ENCODE results near the gene TREM2. TPM values are rescaled to one million over a fixed set of nuclear protein-coding genes. Genes with fewer than 3 reads are reported as not detected.

Gene TREM2
- total and polyA plus RNA-seq, 2 of the 8 experiments (the other 6 are each of a cell fraction or from before 2014, with no cell fraction given), result 0.20 TPM; not detected in 1

DNA sequence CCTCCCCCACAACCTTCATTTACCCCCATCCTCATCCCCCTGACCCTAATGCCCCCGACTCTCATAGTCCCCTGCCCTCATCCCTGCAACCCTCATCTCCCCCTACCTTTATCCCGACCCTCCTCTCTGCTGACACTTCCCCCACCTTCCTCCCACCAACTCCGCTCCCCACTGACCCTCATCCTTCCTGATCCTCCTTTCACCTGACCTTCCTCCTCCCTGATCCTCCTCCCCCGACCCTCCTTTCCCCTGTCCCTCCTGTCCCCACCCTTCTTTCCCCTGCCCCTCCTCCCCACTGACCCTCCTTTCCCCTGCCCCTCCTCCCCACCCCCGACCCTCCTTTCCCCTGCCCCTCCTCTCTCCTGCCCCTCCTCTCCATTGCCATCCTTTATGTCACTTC lies 31.0 kb upstream of the TREM2 start:
- no peak overlapping the region for H3K4me2 ChIP-seq (ENCODE audit: insufficient read depth in 1 of 2, low read depth in 2 of 2, low read length in 2 of 2)
- H2BK15ac ChIP-seq (ENCODE audit: low read length), result no peak overlapping the region
- no peak overlapping the region for H2BK120ac ChIP-seq (replicated peaks; ENCODE audit: low read depth, low read length)
- H2AK5ac ChIP-seq (ENCODE audit: low read depth, low read length), result no peak overlapping the region
- H2BK20ac ChIP-seq (ENCODE audit: low read length), result no peak overlapping the region
- no peaks in the 10 kb centered on the region for H3K79me1 ChIP-seq (ENCODE audit: low read depth, low read length)
- DNase-seq (ENCODE audit: low read depth in 1 of 2, low spot score in 2 of 2) (peak in 1 of 2 experiments; percentile 24), FAIRE-seq (no peak)
- H3K27me3 ChIP-seq (replicated peaks in 1 of 4; ENCODE audit: control insufficient read depth in 3 of 4, extremely low read depth in 1 of 4, insufficient read depth in 3 of 4, low read length in 3 of 4), result no peaks in the 10 kb centered on the region
- no peak overlapping the region for H3K4ac ChIP-seq (replicated peaks; ENCODE audit: insufficient read length, low read depth, low read length)
- ChIA-PET POLR2A (ENCODE audit: partially characterized antibody) (no interaction called here), CTCF (ENCODE audit: partially characterized antibody) (no interaction called here)
- no peaks in the 10 kb centered on the region for H4K20me1 ChIP-seq (replicated peaks in 1 of 2; ENCODE audit: control insufficient read depth in 1 of 2, insufficient read depth in 2 of 2, low read length in 2 of 2)
- no peak overlapping the region for H3K23ac ChIP-seq (ENCODE audit: insufficient read length)
- H3K9me3 ChIP-seq (ENCODE audit: insufficient read depth in 2 of 2, low read depth in 1 of 2, low read length in 1 of 2), result peaks cover 5 to 16% of the 10 kb centered on the region in 2 experiments; a peak in 3 of 4 replicates
- no peaks in the 10 kb centered on the region for H3K23me2 ChIP-seq (ENCODE audit: low read depth, low read length)
- H3K18ac ChIP-seq (ENCODE audit: extremely low read depth, low read length), result no peak overlapping the region
- H3K4me1 ChIP-seq (replicated peaks in 1 of 4; ENCODE audit: control insufficient read depth in 3 of 4, insufficient read depth in 4 of 4, low read length in 3 of 4), result no peaks in the 10 kb centered on the region; a peak in 1 of 7 replicates
- WGBS, 2 experiments (ENCODE audit: extremely low coverage in 1 of 2, insufficient coverage in 1 of 2, insufficient read length in 1 of 2, insufficient replicate concordance in 2 of 2, low coverage in 1 of 2, low lambda C conversion rate in 2 of 2, missing lambda C conversion rate in 1 of 2), result no CpG with 5 or more reads among the region's 5 CpGs
- no peak overlapping the region for H3K4me3 ChIP-seq (ENCODE audit: extremely low read depth in 1 of 4, insufficient read depth in 2 of 4, low read depth in 3 of 4, low read length in 4 of 4)
- H3K9ac ChIP-seq (replicated peaks in 1 of 4; ENCODE audit: extremely low read depth in 1 of 4, low read depth in 3 of 4, low read length in 3 of 4), result no peak overlapping the region
- H3K27ac ChIP-seq (ENCODE audit: low read depth, low read length), result no peak overlapping the region
- H2AFZ ChIP-seq (ENCODE audit: low read length), result no peak overlapping the region
- H2BK12ac ChIP-seq (ENCODE audit: low read depth, low read length), result no peak overlapping the region
- H3K14ac ChIP-seq (ENCODE audit: insufficient read length), result no peak overlapping the region
- no peak for TF ChIP-seq JUN (IDR thresholded peaks at IDR 0.05; ENCODE audit: low read depth, low read length)
- no peak for TF ChIP-seq GTF2F1 (IDR thresholded peaks at IDR 0.05; ENCODE audit: borderline replicate concordance, low read depth, low read length)
- H3K79me2 ChIP-seq (ENCODE audit: control insufficient read depth in 1 of 2, insufficient read depth in 2 of 2, low read length in 2 of 2), result no peaks in the 10 kb centered on the region
- no peak overlapping the region for H4K5ac ChIP-seq (ENCODE audit: insufficient read length, low read depth, low read length)
- H4K91ac ChIP-seq (replicated peaks; ENCODE audit: insufficient read length, low read length), result no peak overlapping the region
- H3K36me3 ChIP-seq (ENCODE audit: control insufficient read depth in 2 of 4, insufficient read depth in 4 of 4, low read length in 3 of 4), result no peaks in the 10 kb centered on the region
- H3K56ac ChIP-seq (replicated peaks; ENCODE audit: insufficient read length, low read depth, low read length), result no peak overlapping the region
- no peak overlapping the region for H2BK5ac ChIP-seq (ENCODE audit: low read depth, low read length)
- no peak overlapping the region for H4K8ac ChIP-seq (ENCODE audit: extremely low read depth, insufficient read depth, low read length)
